Gastroesophageal sphincter (tissue), 2 donors: ENCODE measurements around the gene ACOT4.
"Not testable (repeated sequence)": the region's sequence is repeated elsewhere in the genome, so short reads cannot be mapped to it uniquely, and the experiment has no call there.

Source experiments
- EP300 ChIP-seq: sonication (generic); formaldehyde crosslinking; IDR thresholded peaks from one replicate; pipeline ENCODE4 v1.6.1; 2017; ENCODE audit warnings: antibody characterized with exemption, mild to moderate bottlenecking
- POLR2A ChIP-seq, 2 donors: fragments of 450-650 bp; IDR thresholded peaks; one replicate each; pipeline ENCODE4 v1.6.1; 2017; ENCODE audit warnings: antibody characterized with exemption in 2 of 2, mild to moderate bottlenecking in 2 of 2, moderate library complexity in 1 of 2
- POLR2AphosphoS5 ChIP-seq: sonication (generic); formaldehyde crosslinking; IDR thresholded peaks from one replicate; pipeline ENCODE4 v1.6.1; 2017; ENCODE audit warnings: antibody characterized with exemption

- not testable (repeated sequence) for TF ChIP-seq POLR2A (IDR thresholded peaks at IDR 0.05); POLR2AphosphoS5; EP300
These were observed 17.4 kb upstream of the ACOT4 start for GRCh38 chr14:73574251-73574650.
